HG02642 (cell line): ENCODE measurements around the gene MAGI2.
"Not testable (repeated sequence)": the region's sequence is repeated elsewhere in the genome, so short reads cannot be mapped to it uniquely, and the experiment has no call there.

ENCODE experiments used
- ATAC-seq: cut with Tn5 transposase; IDR thresholded peaks from one replicate; pipeline ENCODE4 v1.9.1; 2021; ENCODE audit warnings: mild to moderate bottlenecking; ENCODE audit not compliant: unreplicated experiment, poor library complexity

The MAGI2 gene

GRCh38 chr7:78993341-78993740, 460.1 kb downstream of the MAGI2 start:
- no peak for ATAC-seq

GRCh38 chr7:78985509-78985908, 468.0 kb downstream of the MAGI2 start:
- ATAC-seq, result no peak

DNA sequence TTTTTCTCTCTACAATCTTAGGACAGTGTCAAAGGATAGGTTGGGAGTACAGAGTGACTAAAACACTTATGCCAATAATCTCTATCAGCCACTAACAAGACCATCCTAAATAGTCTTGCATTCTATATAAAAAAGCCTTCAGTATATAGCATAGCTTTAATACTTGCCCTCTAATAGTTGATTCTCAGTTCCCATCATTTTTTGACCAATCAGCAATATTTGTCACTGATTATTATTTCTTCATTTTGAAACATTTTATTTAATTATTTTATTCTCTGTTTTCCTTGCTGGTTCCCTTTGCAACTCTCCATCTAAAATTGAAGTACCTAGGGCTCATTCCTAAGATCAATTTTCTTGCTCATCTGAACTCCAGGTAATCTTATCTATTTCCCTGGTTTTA, 470.0 kb downstream of the MAGI2 start:
- ATAC-seq, result no peak

GRCh38 chr7:78970440-78970916, 483.0 kb downstream of the MAGI2 start:
- ATAC-seq, result no peak

- no peak for ATAC-seq
Measured at GRCh38 chr7:78968951-78969350, 484.5 kb downstream of the MAGI2 start.

GRCh38 chr7:78967561-78967960, 485.9 kb downstream of the MAGI2 start:
- ATAC-seq, result not testable (repeated sequence)

GRCh38 chr7:78967046-78967445, 486.4 kb downstream of the MAGI2 start:
- no peak for ATAC-seq

- no peak for ATAC-seq
Measured at GRCh38 chr7:78959477-78959876, 494.0 kb downstream of the MAGI2 start.

DNA sequence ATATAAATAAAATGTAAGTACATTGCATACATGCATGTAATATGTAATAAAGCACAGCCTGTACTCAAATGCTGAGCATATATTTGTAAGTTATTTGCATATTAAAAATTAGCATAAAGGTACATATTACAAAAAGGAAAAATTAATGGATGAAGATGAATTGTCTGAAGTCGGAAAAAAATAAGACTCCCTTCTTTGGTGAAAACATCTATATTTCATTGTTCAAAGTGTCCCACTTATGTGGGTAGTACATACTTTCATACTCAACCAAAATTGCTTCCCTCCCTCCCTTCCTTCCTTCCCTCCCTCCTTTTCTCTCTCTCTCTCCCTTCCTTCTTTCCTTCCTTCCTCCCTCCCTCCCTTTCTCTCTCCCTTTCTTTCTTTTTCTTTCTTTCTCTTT, 498.1 kb downstream of the MAGI2 start:
- ATAC-seq, result no peak

- no peak for ATAC-seq
Measured at GRCh38 chr7:78953726-78954363, 499.6 kb downstream of the MAGI2 start.

GRCh38 chr7:78953090-78953489, 500.4 kb downstream of the MAGI2 start:
- ATAC-seq, result no peak

GRCh38 chr7:78939669-78940068, 513.8 kb downstream of the MAGI2 start:
- ATAC-seq, result no peak

- ATAC-seq, result no peak
Measured at GRCh38 chr7:78924581-78924980, 528.9 kb downstream of the MAGI2 start.

DNA sequence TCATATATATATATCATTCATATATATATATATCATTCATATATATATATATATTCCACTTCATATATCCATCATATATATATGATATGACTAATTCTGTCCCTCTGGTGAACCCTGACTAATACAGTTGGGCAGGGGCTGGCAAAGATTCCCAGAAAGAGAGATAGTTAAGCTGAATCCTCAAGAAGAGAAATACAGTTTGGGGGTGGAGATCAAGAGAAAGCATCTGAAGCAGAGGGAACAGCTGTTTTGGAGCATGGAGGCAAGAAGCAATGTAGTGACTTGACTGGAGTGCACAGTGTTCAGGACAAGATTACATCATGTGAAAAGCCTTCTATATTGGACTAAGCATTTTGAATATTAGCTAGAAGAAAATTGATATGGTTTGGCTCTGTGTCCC, 540.7 kb downstream of the MAGI2 start:
- no peak for ATAC-seq

DNA sequence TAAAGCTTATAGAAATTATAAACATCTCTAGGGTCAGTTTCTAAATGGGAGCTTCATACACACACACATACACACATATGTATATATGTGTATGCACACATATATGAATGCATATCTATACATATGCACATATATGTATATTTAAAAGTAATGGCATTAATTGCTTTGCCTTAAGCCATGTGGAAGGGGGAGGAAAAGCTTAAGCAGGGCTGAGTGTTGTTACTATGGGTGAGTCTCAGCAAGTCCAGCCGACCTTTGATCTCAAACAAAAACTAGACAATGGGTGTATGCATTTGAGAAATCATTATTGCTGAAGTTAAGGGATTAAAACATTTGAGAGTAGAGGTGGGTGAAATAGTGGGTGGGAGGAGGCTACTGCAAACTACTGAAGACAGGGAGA, 546.7 kb downstream of the MAGI2 start:
- ATAC-seq, result no peak

GRCh38 chr7:78905436-78905835, 548.0 kb downstream of the MAGI2 start:
- no peak for ATAC-seq

- ATAC-seq, result no peak
Measured at GRCh38 chr7:78904983-78905382, 548.5 kb downstream of the MAGI2 start.

- ATAC-seq, result no peak
Measured at GRCh38 chr7:78901566-78901965, 551.9 kb downstream of the MAGI2 start.

- no peak for ATAC-seq
Measured at GRCh38 chr7:78900806-78901205, 552.7 kb downstream of the MAGI2 start.

- no peak for ATAC-seq
Measured at GRCh38 chr7:78895393-78895792, 558.1 kb downstream of the MAGI2 start.

DNA sequence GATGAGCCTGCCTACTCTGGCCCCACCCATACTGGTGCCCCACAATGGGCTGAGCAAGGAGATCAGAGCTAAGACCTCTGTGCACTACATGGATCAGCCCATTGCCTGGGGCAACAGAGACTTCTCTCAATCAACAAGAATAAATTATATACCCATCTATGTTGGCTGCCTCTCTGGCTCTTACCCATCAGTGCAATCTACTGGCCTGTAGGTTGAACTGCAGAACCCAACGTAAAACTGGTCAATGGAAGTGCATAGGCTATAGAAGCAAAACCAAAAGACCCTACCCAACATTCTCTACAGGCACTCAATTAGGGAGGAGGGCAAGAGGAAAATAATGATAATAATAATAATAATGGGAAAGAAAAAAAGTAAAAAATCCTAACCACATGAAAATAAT, 574.3 kb downstream of the MAGI2 start:
- no peak for ATAC-seq

DNA sequence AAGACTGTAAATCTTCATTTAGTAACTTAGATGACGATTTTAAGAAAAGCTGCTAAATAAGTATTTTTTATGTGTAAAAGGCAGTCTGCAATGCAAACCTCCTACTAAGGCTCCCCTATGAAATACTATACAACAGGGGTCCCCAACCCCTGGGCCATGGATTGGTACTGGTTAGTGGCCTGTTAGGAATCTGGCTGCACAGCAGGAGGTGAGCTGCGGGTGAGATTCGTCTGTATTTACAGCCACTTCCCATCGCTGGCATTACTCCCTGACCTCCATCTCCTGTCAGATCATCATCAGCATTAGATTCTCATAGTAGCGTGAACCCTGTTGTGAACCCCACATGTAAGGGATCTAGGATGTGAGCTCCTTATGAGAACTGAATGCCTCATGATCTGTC, 580.4 kb downstream of the MAGI2 start:
- ATAC-seq, result no peak

DNA sequence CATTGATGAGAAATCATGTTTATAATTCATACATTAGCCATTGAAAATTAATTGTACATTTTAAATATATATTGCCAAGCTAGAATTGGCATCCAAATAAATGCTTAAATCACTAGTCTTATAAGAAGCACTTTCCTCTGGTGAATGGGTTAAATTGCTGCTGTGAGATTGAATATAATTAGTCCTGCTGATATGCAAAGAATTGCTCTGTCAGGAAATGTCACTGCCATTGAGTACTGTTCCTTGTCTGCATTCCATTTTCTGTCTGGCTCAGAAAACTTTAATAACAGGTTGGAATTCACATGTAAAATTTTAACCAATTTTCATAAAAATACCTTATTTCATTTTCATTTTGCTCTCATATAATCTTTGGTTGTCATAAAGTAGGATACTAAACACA, 589.1 kb downstream of the MAGI2 start:
- no peak for ATAC-seq
